HPDE6-E6E7 (cell line): ENCODE results near the gene MLYCD.
A peak's percentile ranks its signal among the peaks of the same experiment; 100 is the strongest.

Experiments
- DNase-seq: peaks from one replicate; pipeline ENCODE4 v3.0.0; 2011; ENCODE audit warnings: missing footprints; ENCODE audit errors: extremely low spot score

The MLYCD gene

DNA sequence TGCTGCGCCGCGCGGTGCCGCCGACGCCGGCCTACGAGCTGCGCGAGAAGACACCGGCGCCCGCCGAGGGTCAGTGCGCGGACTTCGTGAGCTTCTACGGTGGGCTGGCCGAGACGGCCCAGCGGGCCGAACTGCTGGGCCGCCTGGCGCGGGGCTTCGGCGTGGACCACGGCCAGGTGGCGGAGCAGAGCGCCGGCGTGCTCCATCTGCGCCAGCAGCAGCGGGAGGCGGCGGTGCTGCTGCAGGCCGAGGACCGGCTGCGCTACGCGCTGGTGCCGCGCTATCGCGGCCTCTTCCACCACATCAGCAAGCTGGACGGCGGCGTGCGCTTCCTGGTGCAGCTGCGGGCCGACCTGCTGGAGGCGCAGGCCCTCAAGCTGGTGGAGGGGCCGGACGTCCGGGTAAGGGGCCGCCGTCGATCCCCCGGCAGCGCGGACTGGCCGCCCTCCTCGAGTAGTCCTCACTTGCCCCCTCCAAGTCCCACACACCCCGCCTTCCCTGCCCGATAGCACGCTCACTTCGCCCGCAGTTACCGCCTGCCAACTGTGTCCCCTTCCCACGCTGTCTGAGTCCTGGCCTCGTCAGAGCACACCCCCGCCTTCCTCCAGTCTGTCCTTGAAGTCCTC is 470 bp downstream of the MLYCD start:
- peak; percentile 70 for DNase-seq

DNA sequence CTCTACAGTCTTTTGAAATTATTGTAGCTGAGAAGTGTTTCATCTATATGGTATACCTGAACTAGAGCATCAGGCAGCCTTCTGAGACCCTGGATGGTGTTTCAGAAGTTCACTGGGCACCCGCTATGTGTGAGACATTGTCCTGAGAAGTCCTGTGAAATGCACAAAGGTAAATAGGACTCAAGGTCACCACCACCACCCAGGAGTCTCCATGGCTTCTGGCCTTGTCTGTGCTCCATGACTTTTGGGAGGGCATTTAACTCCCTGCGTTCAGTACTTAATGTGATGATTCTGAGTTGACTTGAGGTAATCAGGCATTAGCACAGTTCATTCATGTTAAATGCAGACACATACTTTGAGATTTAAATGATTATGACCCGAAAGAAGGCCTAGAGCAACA is 1.1 kb downstream of the MLYCD start:
- DNase-seq = no peak

DNA sequence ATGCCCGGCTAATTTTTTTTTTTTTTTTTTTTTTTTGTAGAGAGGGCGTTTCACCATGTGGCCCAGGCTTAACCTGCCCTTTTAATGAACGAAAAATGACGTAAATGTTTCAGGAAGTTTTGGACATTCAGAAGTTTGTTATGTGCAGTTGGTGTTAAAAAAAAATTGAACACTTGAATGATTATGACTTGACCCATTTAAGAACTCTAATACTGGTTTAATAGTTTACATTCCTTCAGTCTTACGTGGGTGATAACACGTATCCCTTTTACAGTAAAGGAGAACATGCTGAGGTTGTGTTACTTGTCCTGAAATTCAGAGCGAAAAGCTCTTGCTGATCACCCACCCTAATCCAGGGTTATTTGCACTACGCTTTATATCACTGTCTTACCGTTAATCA is 1.7 kb downstream of the MLYCD start:
- no peak for DNase-seq

DNA sequence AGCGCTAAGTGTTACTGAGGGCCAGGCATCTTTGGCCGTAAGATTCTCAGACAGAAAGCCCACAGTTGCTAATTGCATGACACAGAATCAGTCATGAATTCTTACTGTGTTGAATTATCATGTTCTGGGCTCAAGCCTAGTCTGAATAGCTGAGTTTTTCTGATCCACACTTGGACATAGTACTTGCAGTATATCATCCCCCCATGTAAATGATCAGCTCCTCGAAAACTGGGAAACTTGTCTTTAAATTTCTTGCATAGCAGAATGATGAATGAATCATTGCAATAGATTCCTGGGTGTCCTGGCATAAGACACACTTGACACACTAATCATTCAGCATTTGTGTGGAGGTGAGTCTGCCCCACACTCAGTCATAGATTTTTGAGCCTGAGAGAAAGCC is 2.2 kb downstream of the MLYCD start:
- DNase-seq = no peak

DNA sequence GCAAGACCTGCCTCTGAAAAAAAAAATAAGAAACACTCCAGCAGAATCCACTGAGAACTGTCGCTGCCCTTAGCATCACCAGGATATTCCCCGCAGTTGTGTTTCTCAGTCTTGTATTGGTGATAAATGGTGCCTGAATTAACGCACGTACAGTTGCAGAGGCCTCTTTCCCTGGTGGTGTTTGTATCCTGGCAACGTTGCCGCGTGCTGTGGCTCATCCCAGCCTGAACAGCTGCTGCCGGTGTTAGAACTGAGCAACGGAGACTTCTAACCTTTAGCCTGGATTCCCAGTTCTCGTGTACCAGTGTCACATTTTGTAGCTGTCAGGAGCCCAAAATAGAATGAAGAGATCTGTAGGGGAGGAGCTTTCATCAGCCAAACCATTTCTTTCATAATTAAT is 4.8 kb downstream of the MLYCD start:
- DNase-seq = no peak

DNA sequence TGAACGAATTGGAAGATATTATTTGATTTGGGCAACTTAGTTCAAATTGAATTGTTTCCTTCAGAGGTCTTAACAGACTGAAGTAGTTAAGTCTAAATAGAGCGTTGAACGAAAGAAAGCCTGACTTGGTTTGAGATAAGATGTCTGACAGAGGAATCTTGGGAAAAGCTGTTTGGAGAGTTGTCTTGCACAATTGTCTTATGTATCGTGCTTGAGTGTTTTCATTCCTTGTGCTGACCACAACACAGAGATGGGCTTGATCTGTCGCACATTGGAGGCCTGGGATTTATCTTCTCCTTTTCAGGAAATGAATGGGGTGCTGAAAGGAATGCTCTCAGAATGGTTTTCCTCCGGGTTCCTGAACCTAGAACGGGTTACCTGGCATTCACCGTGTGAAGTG is 7.8 kb downstream of the MLYCD start:
- DNase-seq = no peak

DNA sequence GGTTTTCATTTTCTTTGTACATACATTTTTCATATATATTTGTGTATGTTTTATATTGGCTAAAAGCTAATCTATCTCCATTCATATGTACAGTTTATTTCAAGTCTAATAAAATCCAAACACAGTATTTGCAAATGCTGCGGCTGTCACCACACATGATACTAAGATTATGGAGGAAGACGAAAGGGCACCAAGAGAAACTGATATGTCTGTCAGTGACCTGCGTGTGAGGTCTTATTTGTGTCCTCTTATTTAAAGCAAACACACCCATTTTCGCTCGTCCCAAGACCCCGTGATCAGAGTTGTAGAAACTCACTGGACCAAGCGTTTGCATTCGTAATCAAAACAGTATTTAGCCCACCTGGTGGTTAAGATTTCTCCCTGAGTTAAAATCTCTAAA is 8.2 kb downstream of the MLYCD start:
- no peak for DNase-seq

DNA sequence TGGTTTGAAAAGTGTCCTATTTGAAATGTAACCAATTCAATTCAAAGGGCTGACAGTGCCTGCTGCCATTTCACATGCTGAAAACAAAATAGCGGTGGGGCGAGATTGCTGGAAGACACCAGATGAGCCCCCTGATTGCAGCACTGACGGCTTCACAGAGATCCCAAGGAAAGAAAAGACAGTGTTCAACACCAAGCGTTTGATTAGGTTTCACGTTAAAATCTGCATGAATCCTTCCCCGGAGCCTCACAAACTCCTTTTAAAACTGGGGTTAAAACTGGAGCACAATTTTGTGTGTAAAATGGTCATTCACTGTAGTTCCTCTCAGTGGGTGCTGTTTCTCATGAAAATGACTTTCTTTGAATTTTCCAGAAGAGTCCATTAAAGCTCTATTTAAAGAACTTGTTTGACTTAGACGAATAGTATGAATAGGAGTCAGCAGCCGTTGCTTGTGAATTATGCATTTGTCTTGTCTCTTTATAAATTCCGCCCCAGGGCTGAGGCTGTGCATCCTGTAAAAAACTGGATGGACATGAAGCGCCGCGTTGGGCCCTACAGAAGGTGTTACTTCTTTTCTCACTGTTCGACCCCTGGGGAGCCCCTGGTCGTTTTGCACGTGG is 8.8 kb downstream of the MLYCD start:
- no peak for DNase-seq

DNA sequence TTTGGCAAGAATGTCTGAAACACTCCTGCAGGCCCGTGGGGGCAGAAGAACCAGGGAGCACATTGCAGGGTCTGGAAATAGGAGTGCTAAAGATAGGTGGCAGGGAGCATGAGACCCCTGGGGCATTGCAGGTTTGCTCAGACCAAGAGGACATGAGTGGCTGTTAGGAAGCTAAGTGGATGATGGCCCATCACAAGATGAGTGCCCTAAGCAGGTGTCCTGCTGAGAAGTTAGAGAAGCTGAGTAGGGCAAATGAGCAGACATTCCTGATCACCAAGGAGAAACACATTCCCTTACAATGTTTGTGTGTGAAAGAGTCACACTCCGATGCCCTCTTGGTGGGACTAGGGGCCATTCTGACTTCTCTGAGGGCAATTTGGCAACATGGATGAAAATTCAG is 9.9 kb downstream of the MLYCD start:
- DNase-seq = no peak

DNA sequence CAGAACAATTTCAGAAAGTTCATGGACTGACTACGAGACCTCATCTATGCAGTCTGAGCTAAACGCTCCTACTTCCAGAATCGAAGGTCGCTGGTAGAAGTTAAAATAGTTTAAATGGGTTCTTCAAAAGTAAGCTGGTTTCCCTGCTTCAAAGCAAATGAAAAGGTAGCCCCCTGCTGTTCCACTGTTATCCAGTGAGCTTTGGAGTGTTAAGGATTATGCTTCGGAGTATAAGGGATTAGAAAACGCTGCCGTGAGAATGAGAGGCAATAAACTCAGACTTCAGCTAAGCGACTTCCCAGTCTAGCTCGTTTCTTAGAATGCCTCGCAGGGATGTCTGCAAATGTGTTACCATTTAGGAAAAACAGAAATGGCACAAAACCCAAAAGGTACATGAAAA is 12.4 kb downstream of the MLYCD start:
- no peak for DNase-seq

DNA sequence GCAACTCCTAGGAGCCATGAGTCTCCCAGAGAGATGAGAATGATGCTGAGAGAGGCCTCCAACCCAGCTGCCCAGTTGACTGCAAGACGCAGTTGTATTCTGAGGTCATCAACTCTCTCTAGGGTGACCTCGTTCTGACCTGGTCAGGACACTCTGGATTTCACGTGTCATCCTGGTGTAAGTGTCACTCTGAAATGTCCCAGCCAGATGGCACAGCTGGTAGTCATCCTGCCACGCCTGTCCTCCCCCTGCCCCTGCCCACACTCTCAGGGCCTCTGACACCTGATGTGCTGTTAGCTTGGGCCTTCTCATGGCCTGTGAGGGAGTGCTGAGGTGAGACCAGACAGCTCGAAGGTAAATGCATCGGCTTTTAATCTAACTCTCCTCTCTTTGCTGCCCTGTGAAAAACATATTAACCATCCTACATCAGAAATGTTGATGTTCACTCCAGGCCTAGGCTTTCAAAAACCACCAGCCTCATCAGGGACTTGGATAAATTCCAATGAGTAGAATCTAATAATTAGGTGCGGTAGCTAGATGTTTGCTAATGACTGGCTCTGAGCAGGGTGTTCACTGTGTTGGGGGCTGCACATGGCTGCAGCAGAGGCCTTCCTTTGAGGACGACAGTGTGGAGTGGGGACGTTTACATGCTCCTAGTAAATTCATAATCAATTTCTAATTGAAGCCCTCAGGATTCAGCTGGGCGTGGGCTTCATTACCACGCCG is 13.8 kb downstream of the MLYCD start:
- no peak for DNase-seq

DNA sequence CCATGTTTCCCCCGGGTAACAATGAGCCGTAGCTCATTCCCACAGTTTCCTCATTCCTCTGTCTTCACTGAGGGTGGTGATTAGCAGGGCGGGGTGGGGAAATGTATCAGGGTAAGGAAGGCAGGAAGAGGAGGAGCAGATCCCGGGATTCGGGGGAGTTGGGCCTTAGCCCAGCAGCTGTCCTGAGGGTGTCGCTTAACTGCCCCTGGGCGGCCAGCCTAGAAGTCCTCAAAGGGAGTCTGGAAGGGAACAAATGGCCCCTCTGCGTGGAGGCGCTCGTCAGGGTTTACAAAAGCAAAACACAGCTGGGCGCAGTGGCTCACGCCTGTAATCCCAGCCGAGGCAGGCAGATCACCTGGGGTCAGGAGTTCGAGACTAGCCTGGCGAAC is 14.3 kb downstream of the MLYCD start:
- no peak for DNase-seq

DNA sequence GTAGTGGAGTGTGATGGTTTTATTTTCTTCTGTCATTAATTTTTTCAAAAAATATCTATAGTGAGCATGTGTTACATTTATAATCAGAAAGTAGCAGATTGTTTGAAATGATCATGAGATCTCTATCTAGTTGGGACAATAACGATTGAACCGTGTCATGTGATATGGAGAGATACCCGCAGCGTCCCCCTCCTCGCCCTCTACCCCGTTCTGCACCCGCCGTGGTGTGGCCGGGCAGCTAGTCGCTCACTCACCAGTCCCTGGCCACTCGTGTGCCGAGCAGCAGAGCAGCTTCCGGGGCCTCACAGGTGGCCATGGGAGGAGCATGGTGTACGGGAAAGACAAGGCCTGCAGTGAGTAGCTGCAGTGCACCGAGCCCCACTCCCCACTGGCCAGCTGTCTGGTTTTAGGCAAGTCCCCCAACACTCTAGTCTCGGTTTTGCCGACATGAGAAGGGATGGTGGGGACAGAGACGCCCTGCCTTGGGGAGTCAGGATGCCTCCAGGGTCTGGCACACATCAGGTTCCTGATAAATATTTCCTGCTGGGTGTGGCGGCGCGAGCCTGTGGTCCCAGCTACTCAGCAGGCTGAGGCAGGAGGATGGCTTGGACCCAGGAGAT is 15.3 kb downstream of the MLYCD start:
- DNase-seq = no peak

DNA sequence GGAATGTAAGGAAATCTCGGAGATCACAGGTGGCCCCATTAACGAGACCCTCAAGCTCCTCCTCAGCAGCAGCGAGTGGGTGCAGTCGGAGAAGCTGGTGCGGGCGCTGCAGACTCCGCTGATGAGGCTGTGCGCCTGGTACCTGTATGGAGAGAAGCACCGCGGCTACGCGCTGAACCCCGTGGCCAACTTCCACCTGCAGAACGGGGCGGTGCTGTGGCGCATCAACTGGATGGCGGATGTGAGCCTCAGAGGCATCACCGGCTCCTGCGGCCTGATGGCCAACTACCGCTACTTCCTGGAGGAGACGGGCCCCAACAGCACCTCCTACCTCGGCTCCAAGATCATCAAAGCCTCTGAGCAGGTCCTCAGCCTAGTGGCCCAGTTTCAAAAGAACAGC is 16.2 kb downstream of the MLYCD start:
- no peak for DNase-seq

DNA sequence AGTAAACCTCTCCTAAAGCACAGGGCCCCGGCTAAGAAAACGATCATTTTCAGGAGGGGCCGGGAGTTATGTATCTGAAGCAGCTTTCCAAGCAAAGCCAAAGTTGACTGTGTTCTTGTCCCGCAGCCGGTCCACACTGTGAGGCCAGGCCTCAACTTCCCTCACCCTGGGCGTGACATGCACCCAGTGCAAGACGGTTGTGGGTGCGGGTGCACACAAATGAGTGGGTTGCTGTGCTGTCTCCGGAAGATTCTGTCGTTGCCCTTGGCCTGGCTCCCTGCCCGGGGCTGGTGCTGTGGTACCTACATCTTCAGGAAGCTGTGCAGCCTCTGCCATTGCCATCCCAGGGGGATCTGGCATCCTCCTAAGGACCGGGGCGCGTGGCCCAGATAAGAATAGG is 16.6 kb downstream of the MLYCD start:
- no peak for DNase-seq

DNA sequence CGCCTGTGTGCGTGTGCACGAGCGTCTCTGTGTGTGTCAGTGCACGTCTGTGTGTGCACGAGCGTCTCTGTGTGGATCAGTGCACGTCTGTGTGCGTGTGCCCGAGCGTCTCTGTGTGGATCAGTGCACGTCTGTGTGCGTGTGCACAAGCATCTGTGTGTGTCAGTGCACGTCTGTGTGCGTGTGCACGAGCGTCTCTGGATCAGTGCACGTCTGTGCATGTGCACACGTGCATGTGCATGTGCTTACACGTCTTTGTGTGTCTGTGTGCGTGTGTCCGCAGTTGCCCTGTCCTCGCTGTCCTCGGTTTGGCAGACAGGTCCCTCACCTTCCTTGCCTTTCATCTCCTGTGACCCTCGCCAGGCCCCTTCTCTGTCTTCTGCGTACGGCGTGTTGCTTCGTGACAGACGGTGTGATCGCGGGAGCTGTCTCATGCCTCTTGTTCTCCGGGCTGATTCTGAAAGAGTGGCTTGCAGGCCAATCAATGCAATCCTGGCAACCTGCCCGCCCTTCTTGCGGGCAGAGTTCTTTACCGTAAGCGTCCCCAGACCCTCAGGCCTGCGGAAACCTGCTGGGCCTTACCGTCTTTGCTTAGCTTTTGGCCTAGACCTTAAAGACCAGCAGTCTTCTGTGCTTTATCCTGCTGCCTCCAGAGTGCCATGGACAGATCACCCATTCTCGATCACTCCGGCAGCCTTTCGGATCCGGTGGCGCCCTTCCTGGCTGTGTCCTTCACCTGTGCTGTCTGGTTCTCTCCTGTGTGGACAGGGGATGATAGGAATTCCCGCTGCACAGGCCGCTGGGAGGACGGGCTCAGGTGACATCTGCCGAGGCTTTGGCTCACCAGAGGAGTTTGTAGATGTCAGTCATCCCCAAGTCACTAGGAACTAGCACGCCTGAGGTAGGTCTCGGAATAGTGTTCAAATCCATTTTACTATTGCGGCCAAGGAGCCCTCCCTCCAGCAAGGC is 18.5 kb downstream of the MLYCD start:
- no peak for DNase-seq

DNA sequence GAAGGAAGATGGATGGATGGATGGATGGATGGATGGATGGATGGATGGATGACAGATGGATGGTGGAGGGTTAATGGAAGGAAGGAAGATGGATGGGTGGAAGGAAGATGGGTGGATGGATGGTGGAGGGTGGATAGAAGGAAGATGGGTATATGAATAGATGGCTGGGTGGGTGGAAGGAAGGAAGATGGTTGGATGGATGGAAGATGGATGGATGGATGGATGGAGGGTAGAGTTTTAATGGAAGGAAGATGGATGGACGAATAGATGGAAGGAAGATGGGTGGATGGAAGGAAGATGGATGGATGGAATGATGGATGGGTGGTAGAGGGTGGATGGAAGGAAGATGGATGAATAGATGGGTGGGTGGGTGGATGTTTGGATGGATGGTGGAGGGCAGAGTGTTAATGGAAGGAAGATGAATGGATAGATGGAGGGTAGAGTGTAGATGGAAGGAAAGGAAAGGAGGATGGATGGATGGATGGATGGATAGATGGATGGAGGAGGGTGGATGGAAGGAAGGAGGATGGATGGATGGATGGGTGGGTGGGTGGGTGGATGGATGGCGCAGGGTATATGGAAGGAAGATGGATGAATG is 22.1 kb downstream of the MLYCD start:
- no peak for DNase-seq

DNA sequence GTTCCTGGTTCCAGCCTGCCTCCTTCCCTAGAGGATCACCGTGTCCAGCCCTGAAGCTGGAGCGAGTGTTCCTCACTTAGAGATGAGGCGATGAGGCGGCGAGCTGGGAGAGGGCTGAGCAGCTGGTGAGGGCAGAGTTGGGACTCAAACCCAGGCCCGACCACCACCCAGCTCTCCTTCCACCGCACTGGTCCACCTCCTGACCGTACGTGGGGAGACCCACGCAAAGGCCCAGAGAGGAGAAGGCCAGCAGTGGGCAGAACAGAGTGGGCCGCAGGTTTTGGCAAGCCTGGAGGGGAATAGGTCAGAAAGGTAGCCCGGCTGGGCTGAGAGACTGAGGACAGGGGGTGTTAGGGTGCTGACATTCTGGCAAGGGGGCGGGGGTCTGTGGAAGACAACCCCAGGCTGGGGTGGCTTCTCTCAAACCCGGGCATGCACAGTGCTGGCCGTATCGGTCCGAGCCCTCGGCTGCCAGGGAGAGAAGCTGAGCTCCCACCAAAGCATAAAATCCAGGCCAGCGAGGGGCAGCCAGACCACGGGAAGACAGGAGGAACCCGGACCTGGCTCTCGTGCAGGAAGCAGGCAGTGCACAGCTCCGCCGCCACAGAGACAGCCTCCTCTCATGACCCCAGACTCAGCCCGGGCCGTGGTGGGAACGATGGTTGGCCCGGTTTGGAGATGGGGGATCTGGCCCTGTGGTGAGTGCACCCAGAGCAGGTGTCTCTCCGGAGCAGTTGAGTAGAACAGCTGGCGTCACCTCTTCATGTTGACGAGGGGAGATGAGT is 24.9 kb downstream of the MLYCD start:
- no peak for DNase-seq

DNA sequence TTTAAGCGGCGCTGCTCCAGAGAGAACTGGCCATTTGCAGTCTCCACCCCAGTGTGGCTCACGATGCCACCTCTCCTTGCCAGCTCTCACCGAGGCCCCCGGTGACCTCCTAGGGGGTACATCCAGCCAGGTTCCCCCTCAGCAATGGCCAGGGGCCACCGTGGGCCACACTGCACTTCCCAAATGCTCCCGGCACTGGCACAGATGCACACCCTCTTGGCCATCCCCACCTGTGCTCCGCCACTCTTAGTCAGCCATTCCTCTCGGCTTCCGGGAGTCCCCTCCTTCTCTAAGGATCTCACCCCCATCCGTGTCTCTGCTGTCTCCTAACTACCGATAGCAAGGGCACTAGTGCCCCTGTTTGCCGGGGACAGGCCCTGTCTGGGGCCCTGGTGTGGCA is 25.8 kb downstream of the MLYCD start:
- DNase-seq = no peak

DNA sequence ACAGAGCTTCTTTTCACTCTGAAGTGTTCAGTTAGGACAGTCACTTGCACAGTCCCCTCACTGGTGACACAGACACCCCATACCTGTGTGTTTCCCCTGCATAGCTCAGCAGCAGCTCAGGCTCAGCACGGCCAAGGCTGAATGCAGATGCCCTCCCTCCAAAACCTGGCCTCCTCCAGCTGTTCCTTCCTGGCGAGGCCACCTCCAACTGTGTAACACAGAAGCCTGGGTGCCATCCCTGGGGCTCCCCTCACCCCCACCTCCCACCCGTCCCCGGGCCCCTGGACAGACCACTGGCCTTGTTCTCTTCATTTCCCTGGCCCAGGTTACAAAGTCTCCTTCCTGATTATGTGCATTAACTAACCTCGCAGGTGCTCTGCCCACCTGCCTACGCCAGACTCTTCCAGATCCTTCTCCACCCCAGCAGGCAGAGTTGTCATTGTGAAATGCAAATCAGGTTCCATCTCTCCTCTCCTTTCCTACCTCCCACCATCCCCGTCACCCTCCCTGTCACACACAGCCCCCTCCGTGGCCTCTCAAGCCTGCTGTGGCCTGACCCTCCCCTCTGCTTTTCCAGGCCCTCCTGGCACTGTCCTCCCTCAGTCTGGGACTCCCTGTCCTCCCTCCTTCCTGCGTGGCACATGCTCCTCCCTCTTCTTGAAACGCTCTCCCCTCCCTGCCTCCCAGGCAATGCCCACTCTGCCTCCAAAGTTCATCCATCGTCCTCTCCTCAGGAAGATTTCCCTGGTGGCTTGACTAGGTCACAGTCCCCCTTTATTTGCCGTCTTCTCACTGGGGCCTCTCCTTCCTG is 26.4 kb downstream of the MLYCD start:
- no peak for DNase-seq
